SK-N-SH (cell line): ENCODE measurements around the gene RMND1. TPM values are rescaled to one million over a fixed set of nuclear protein-coding genes. Genes with fewer than 3 reads are reported as not detected.

Experiments
- CTCF ChIA-PET: fragments of 300-600, 350-600 bp; formaldehyde crosslinking; extraction: SDS; loops from one replicate; lab custom pipeline; 2021; lab: Yijun Ruan, JAX
- POLR2A ChIA-PET: fragments of 350-600 bp; sonication (Branson Sonifier 250); formaldehyde crosslinking; extraction: SDS; loops from one replicate; lab custom pipeline; 2020; ENCODE audit warnings: antibody characterized with exemption, inconsistent platforms; lab: Yijun Ruan, JAX
- DNase-seq: peaks from one replicate; pipeline ENCODE4 v3.0.0; 2012
- H2AFZ ChIP-seq: fragments of 200-600 bp; sonication (generic); 2 replicates; pipeline ENCODE4 v1.8.1; 2016; ENCODE audit warnings: antibody characterized with exemption, mild to moderate bottlenecking, low read depth
- H3F3A ChIP-seq: fragments of 200-600 bp; sonication (generic); replicated peaks from 2 replicates; pipeline ENCODE3; 2016; ENCODE audit warnings: antibody characterized with exemption, mild to moderate bottlenecking; ENCODE audit not compliant: insufficient read depth
- H3K27ac ChIP-seq, 2 experiments: fragments of 200-500 bp in 1 of 2; fragments of 200-600 bp in 1 of 2; sonication (Bioruptor generic) in 1 of 2; sonication (generic), shearing (Covaris generic) in 1 of 2; 2 replicates each; pipeline versions ENCODE4 v1.5.1 to v1.6.1; 2014 to 2016; ENCODE audit warnings: low read depth in 2 of 2, inconsistent platforms in 1 of 2, low read length in 1 of 2, mild to moderate bottlenecking in 1 of 2, mixed read lengths in 1 of 2
- H3K27me3 ChIP-seq: fragments of 200-600 bp; sonication (generic), shearing (Covaris generic); 2 replicates; pipeline ENCODE4 v1.6.1; 2016; ENCODE audit warnings: mixed run types; ENCODE audit not compliant: insufficient read depth
- H3K36me3 ChIP-seq, 2 experiments: fragments of 200-500 bp in 1 of 2; fragments of 200-600 bp in 1 of 2; sonication (Bioruptor generic) in 1 of 2; sonication (generic) in 1 of 2; replicated peaks in 1 of 2; 2 replicates each; pipeline versions ENCODE3 to v1.5.1; 2014 to 2016; ENCODE audit warnings: low read length in 1 of 2, mild to moderate bottlenecking in 1 of 2; ENCODE audit not compliant: insufficient read depth in 2 of 2, control insufficient read depth in 1 of 2
- H3K4me1 ChIP-seq, 2 experiments: fragments of 200-500 bp in 1 of 2; fragments of 200-600 bp in 1 of 2; sonication (Bioruptor generic) in 1 of 2; sonication (generic), shearing (Covaris generic) in 1 of 2; 2 replicates each; pipeline versions ENCODE4 v1.5.1 to v1.6.1; 2014 to 2016; ENCODE audit warnings: low read depth in 1 of 2, low read length in 1 of 2, mixed run types in 1 of 2; ENCODE audit not compliant: insufficient read depth in 2 of 2, control insufficient read depth in 1 of 2
- H3K4me2 ChIP-seq: fragments of 200-600 bp; sonication (generic), shearing (Covaris generic); 2 replicates; pipeline ENCODE4 v1.6.1; 2017; ENCODE audit warnings: mixed run types
- H3K4me3 ChIP-seq, 2 experiments: fragments of 200-500 bp in 1 of 2; fragments of 200-600 bp in 1 of 2; sonication (Bioruptor generic) in 1 of 2; sonication (generic), shearing (Covaris generic) in 1 of 2; 2 replicates each; pipeline versions ENCODE4 v1.5.1 to v1.8.1; 2014 to 2016; ENCODE audit warnings: low read depth in 2 of 2, inconsistent platforms in 1 of 2, low read length in 1 of 2, mild to moderate bottlenecking in 1 of 2, mixed read lengths in 1 of 2, moderate library complexity in 1 of 2
- H3K79me2 ChIP-seq: fragments of 200-600 bp; sonication (generic); 2 replicates; pipeline ENCODE4 v1.8.1; 2017; ENCODE audit warnings: mild to moderate bottlenecking; ENCODE audit not compliant: insufficient read depth
- H3K9ac ChIP-seq: fragments of 200-600 bp; sonication (generic); 2 replicates; pipeline ENCODE4 v1.6.1; 2017; ENCODE audit warnings: mixed run types
- H3K9me2 ChIP-seq: fragments of 200-600 bp; sonication (generic); 2 replicates; pipeline ENCODE4 v1.6.1; 2017; ENCODE audit warnings: mixed run types
- H3K9me3 ChIP-seq: fragments of 200-600 bp; sonication (generic); 2 replicates; pipeline ENCODE4 v1.6.1; 2017; ENCODE audit warnings: mixed run types, mild to moderate bottlenecking, moderate library complexity
- H4K20me1 ChIP-seq: fragments of 200-600 bp; sonication (generic); 2 replicates; pipeline ENCODE4 v1.6.1; 2017; ENCODE audit warnings: mild to moderate bottlenecking, mixed run types; ENCODE audit not compliant: insufficient read depth
- CTCF ChIP-seq: fragments of 200-600 bp; sonication (generic); IDR thresholded peaks from 2 replicates; pipeline ENCODE4 v1.6.1; 2017; ENCODE audit warnings: antibody characterized with exemption, mild to moderate bottlenecking, moderate library complexity
- EP300 ChIP-seq, 2 experiments: IDR thresholded peaks; 2 replicates each; pipeline versions ENCODE4 v1.4.0 to v1.6.1; 2012; ENCODE audit warnings: borderline replicate concordance in 1 of 2, low read depth in 1 of 2, low read length in 1 of 2
- FOSL2 ChIP-seq: IDR thresholded peaks from 2 replicates; pipeline ENCODE4 v1.4.0; 2012; ENCODE audit warnings: low read depth, mild to moderate bottlenecking, moderate library complexity, borderline replicate concordance
- FOXJ3 ChIP-seq: sonication (generic); formaldehyde crosslinking; IDR thresholded peaks from 2 replicates; pipeline ENCODE4 v1.5.1; 2020; ENCODE audit warnings: mild to moderate bottlenecking, missing genetic modification reagents
- GABPA ChIP-seq: IDR thresholded peaks from 2 replicates; pipeline ENCODE4 v1.4.0; 2012; ENCODE audit warnings: low read depth, mild to moderate bottlenecking
- GATA2 ChIP-seq: sonication (generic); formaldehyde crosslinking; IDR thresholded peaks from 2 replicates; pipeline ENCODE4 v1.5.0; 2020; ENCODE audit warnings: mild to moderate bottlenecking, missing genetic modification reagents
- IRF3 ChIP-seq: fragments of 150-350 bp; IDR thresholded peaks from 2 replicates; pipeline ENCODE4 v1.6.1; 2016; ENCODE audit warnings: mild to moderate bottlenecking, low read depth, low read length
- JUND ChIP-seq: IDR thresholded peaks from 2 replicates; pipeline ENCODE4 v1.4.0; 2012
- NFIC ChIP-seq: IDR thresholded peaks from 2 replicates; pipeline ENCODE4 v1.4.0; 2012; ENCODE audit warnings: borderline replicate concordance
- PBX3 ChIP-seq: IDR thresholded peaks from 2 replicates; pipeline ENCODE4; 2012
- POLR2AphosphoS5 ChIP-seq: IDR thresholded peaks from 2 replicates; pipeline ENCODE4 v1.6.1; 2012; ENCODE audit warnings: low read depth, low read length
- RAD21 ChIP-seq: IDR thresholded peaks from 2 replicates; pipeline ENCODE4 v1.6.1; 2012; ENCODE audit warnings: mild to moderate bottlenecking, low read length
- RCOR1 ChIP-seq: fragments of 150-350 bp; IDR thresholded peaks from 2 replicates; pipeline ENCODE4 v1.6.1; 2017; ENCODE audit warnings: antibody characterized with exemption, low read length
- RFX5 ChIP-seq: IDR thresholded peaks from 2 replicates; pipeline ENCODE4 v1.6.1; 2012; ENCODE audit warnings: mild to moderate bottlenecking, improper control_type of control experiment, low read length
- RXRA ChIP-seq: IDR thresholded peaks from 2 replicates; pipeline ENCODE4 v1.4.0; 2012; ENCODE audit warnings: low read depth, mild to moderate bottlenecking, borderline replicate concordance
- SIN3A ChIP-seq: IDR thresholded peaks from 2 replicates; pipeline ENCODE4 v1.6.1; 2012; ENCODE audit warnings: low read depth, mild to moderate bottlenecking, low read length, moderate library complexity, borderline replicate concordance
- TCF12 ChIP-seq: IDR thresholded peaks from 2 replicates; pipeline ENCODE4 v1.4.0; 2012
- TEAD4 ChIP-seq: IDR thresholded peaks from 2 replicates; pipeline ENCODE4 v1.4.0; 2012; ENCODE audit warnings: mild to moderate bottlenecking, borderline replicate concordance; ENCODE audit not compliant: insufficient read depth
- YY1 ChIP-seq: IDR thresholded peaks from 2 replicates; pipeline ENCODE4 v1.4.0; 2012; ENCODE audit warnings: low read depth, mild to moderate bottlenecking
- WGBS: methylation state at CpG from one replicate; pipeline ENCODE4 v1.1.6; 2017; ENCODE audit warnings: low lambda C conversion rate; 5-methylcytosine and 5-hydroxymethylcytosine counted together
- polyA plus RNA-seq, 3 experiments: library from polyadenylated mRNA; depleted of rRNA; stranded (reverse); fragments of >200 nt; gene quantifications; 2 replicates each; pipeline ENCODE4 v1.2.3, GENCODE V29; 2012

RMND1 gene
- polyA plus RNA-seq, 1 of the 3 experiments (the other 2 are of a cell fraction), result 14.8 TPM

- H3K4me1 ChIP-seq, result peaks cover 15 to 16% of the 10 kb centered on the region in 2 experiments; a peak in 3 of 4 replicates
- peaks cover 34% of the 10 kb centered on the region for H3F3A ChIP-seq
- POLR2A ChIA-PET, result no interaction called here
- no peak overlapping the region for H2AFZ ChIP-seq
- no peak overlapping the region for H3K9ac ChIP-seq
- TF ChIP-seq YY1 (no peak), CTCF (no peak), IRF3 (no peak), RAD21 (no peak), PBX3 (no peak), GABPA (no peak), RCOR1 (no peak), RFX5 (no peak), TCF12 (no peak), FOXJ3 (no peak)
- peaks cover 75% of the 10 kb centered on the region for H3K79me2 ChIP-seq
- WGBS, result 100% methylated on average over 4 of the region's 4 CpGs
- no peak overlapping the region for H3K4me2 ChIP-seq
- H3K9me2 ChIP-seq, result no peaks in the 10 kb centered on the region
- H3K27ac ChIP-seq, result peak overlapping the region; percentile 62 to 94
- CTCF ChIA-PET, result interaction anchor here (1.1 kb wide), 1 partner anchor 41 kb away, joined by 4 read pairs; no protein-coding TSS in a partner anchor
- DNase-seq, result no peak
- H4K20me1 ChIP-seq, result 0 out of 2 replicates have a peak, but pooled peaks cover 3% of the 10 kb centered on the region
- no peaks in the 10 kb centered on the region for H3K27me3 ChIP-seq
- H3K9me3 ChIP-seq, result no peaks in the 10 kb centered on the region
- no peak overlapping the region for H3K4me3 ChIP-seq
- H3K36me3 ChIP-seq, result peaks cover 20 to 21% of the 10 kb centered on the region in 2 experiments
Measured at GRCh38 chr6:151447237-151447636, 4.7 kb downstream of the RMND1 start.

DNA sequence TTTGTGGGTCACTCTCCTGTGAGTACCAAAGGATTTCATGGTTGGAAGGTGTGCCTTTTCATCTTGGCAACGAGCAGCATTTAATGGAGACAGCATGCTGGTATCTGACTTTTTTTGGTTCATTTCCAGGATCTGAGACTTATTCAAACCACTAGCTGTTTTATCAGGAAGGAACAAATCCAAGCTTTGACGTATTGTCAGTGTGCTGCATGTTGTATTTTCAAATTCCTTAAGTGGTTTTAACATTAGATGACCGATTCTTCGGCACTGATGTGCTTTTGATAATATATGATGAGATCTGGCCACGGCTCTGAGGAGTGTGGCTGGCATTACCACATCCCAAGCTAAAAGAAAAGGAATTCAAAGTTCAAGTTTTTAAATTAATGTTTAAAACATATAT, 6.4 kb downstream of the RMND1 start:
- peaks cover 30% of the 10 kb centered on the region for H3F3A ChIP-seq
- 11% methylated on average over 5 of the region's 5 CpGs for WGBS
- H3K9me3 ChIP-seq, result no peaks in the 10 kb centered on the region
- H3K36me3 ChIP-seq, result peaks cover 30 to 33% of the 10 kb centered on the region in 2 experiments
- H3K27ac ChIP-seq, result peak overlapping the region; percentile 2 to 94
- H3K4me2 ChIP-seq, result peak overlapping the region; percentile 72; the same call in 1 of the 2 replicates
- peaks cover 15 to 18% of the 10 kb centered on the region in 2 experiments; a peak in 3 of 4 replicates for H3K4me1 ChIP-seq
- CTCF ChIA-PET, result no interaction called here
- H3K9me2 ChIP-seq, result no peaks in the 10 kb centered on the region
- no peaks in the 10 kb centered on the region for H3K27me3 ChIP-seq
- DNase-seq, result no peak
- peaks cover 81% of the 10 kb centered on the region for H3K79me2 ChIP-seq
- POLR2A ChIA-PET, result no interaction called here
- no peak overlapping the region for H3K4me3 ChIP-seq
- H3K9ac ChIP-seq, result peak overlapping the region; percentile 64
- peaks cover 9% of the 10 kb centered on the region; the same call in 1 of the 2 replicates for H4K20me1 ChIP-seq
- H2AFZ ChIP-seq, result no peak overlapping the region
- no peak for TF ChIP-seq RCOR1
- peak; percentile 83 for TF ChIP-seq PBX3
- TF ChIP-seq POLR2AphosphoS5, result peak; percentile 49; the same call in 1 of the 2 replicates
- no peak for TF ChIP-seq GABPA
- no peak for TF ChIP-seq GATA2 (CRISPR knock-in tag)
- peak; percentile 88 for TF ChIP-seq TCF12
- peak; percentile 77 for TF ChIP-seq NFIC
- TF ChIP-seq EP300 (IDR thresholded peaks at IDR 0.05; ENCODE audit: borderline replicate concordance in 1 of 2, low read depth in 1 of 2, low read length in 1 of 2), result peak in 1 of 2 experiments; percentile 48; a peak in 1 of 4 replicates
- peak; percentile 21; the same call in 1 of the 2 replicates for TF ChIP-seq RXRA
- TF ChIP-seq SIN3A, result 0 out of 2 replicates have a peak, but pooled peaks have one; percentile 25
- TF ChIP-seq JUND, result peak; percentile 52
- 0 out of 2 replicates have a peak, but pooled peaks have one; percentile 36 for TF ChIP-seq TEAD4
- 0 out of 2 replicates have a peak, but pooled peaks have one; percentile 23 for TF ChIP-seq FOSL2
